ENCODE measurements around the gene NFIB. TPM values are rescaled to one million over a fixed set of nuclear protein-coding genes. Genes with fewer than 3 reads are reported as not detected.

NFIB gene
- total RNA-seq, 2 experiments from 2014 or later, result not detected

GRCh38 chr9:14219850-14220249 is 94.1 kb downstream of the NFIB start:
- no peak overlapping the region for H3K4me3 Mint-ChIP-seq
- ATAC-seq (no peak), DNase-seq (no peak)
- H3K9me3 Mint-ChIP-seq (ENCODE audit: insufficient read depth), result no peaks in the 10 kb centered on the region
- no peaks in the 10 kb centered on the region for H3K36me3 Mint-ChIP-seq (ENCODE audit: low read depth)
- POLR2A ChIA-PET, result no interaction called here
- H3K4me1 Mint-ChIP-seq (ENCODE audit: low read depth), result no peaks in the 10 kb centered on the region
- H3K27me3 Mint-ChIP-seq (ENCODE audit: low read depth), result no peaks in the 10 kb centered on the region
- CTCF ChIA-PET, result no interaction called here
- H3K27ac Mint-ChIP-seq, result no peak overlapping the region

GRCh38 chr9:14218253-14218652 is 95.7 kb downstream of the NFIB start:
- no peak overlapping the region for H3K4me3 Mint-ChIP-seq
- no peak for ATAC-seq
- H3K27me3 Mint-ChIP-seq (ENCODE audit: low read depth), result no peaks in the 10 kb centered on the region
- POLR2A ChIA-PET, result no interaction called here
- no peaks in the 10 kb centered on the region for H3K4me1 Mint-ChIP-seq (ENCODE audit: low read depth)
- no peak for DNase-seq
- no peaks in the 10 kb centered on the region for H3K9me3 Mint-ChIP-seq (ENCODE audit: insufficient read depth)
- no peaks in the 10 kb centered on the region for H3K36me3 Mint-ChIP-seq (ENCODE audit: low read depth)
- CTCF ChIA-PET, result no interaction called here
- no peak overlapping the region for H3K27ac Mint-ChIP-seq

- no peaks in the 10 kb centered on the region for H3K4me1 Mint-ChIP-seq (ENCODE audit: low read depth)
- H3K9me3 Mint-ChIP-seq (ENCODE audit: insufficient read depth), result no peaks in the 10 kb centered on the region
- no peak overlapping the region for H3K27ac Mint-ChIP-seq
- POLR2A ChIA-PET, result no interaction called here
- H3K27me3 Mint-ChIP-seq (ENCODE audit: low read depth), result no peaks in the 10 kb centered on the region
- CTCF ChIA-PET, result no interaction called here
- DNase-seq (no peak), ATAC-seq (no peak)
- no peaks in the 10 kb centered on the region for H3K36me3 Mint-ChIP-seq (ENCODE audit: low read depth)
- H3K4me3 Mint-ChIP-seq, result no peak overlapping the region
Measured at GRCh38 chr9:14216612-14217194, 97.2 kb downstream of the NFIB start.

- no peak for DNase-seq
- no peak overlapping the region for H3K4me3 Mint-ChIP-seq
- CTCF ChIA-PET, result no interaction called here
- H3K27ac Mint-ChIP-seq, result no peak overlapping the region
- POLR2A ChIA-PET, result no interaction called here
- ATAC-seq, result no peak
- H3K9me3 Mint-ChIP-seq (ENCODE audit: insufficient read depth), result no peaks in the 10 kb centered on the region
- H3K27me3 Mint-ChIP-seq (ENCODE audit: low read depth), result no peaks in the 10 kb centered on the region
- no peaks in the 10 kb centered on the region for H3K4me1 Mint-ChIP-seq (ENCODE audit: low read depth)
- H3K36me3 Mint-ChIP-seq (ENCODE audit: low read depth), result no peaks in the 10 kb centered on the region
Measured at GRCh38 chr9:14215614-14216013, 98.3 kb downstream of the NFIB start.

- POLR2A ChIA-PET, result interaction anchor here (0.5 kb wide), 1 partner anchor 130 kb away, joined by 3 read pairs; no protein-coding TSS in a partner anchor
- Mint-ChIP-seq H3K9me3 (ENCODE audit: insufficient read depth) (no peaks in the 10 kb centered on the region), H3K4me1 (ENCODE audit: low read depth) (no peaks in the 10 kb centered on the region), H3K4me3 (no peak overlapping the region), H3K36me3 (ENCODE audit: low read depth) (no peaks in the 10 kb centered on the region), H3K27ac (no peak overlapping the region), H3K27me3 (ENCODE audit: low read depth) (no peaks in the 10 kb centered on the region)
- DNase-seq, result no peak
- CTCF ChIA-PET, result no interaction called here
- ATAC-seq, result no peak
Measured at GRCh38 chr9:14214693-14215092, 99.2 kb downstream of the NFIB start.

GRCh38 chr9:14214065-14214684 is 99.8 kb downstream of the NFIB start:
- ChIA-PET CTCF (no interaction called here), POLR2A (interaction anchor here (0.5 kb wide), 1 partner anchor 131 kb away, joined by 3 read pairs; no protein-coding TSS in a partner anchor)
- H3K27me3 Mint-ChIP-seq (ENCODE audit: low read depth), result no peaks in the 10 kb centered on the region

GRCh38 chr9:14213504-14213903 is 100.4 kb downstream of the NFIB start:
- Mint-ChIP-seq H3K9me3 (ENCODE audit: insufficient read depth) (no peaks in the 10 kb centered on the region), H3K36me3 (ENCODE audit: low read depth) (no peaks in the 10 kb centered on the region), H3K27me3 (ENCODE audit: low read depth) (no peaks in the 10 kb centered on the region), H3K4me3 (no peak overlapping the region), H3K27ac (no peak overlapping the region), H3K4me1 (ENCODE audit: low read depth) (no peaks in the 10 kb centered on the region)
- ATAC-seq (no peak), DNase-seq (no peak)
- POLR2A ChIA-PET, result no interaction called here
- CTCF ChIA-PET, result interaction anchor here (0.6 kb wide), 1 partner anchor 132 kb away, joined by 3 read pairs; no protein-coding TSS in a partner anchor

More at GRCh38 chr9:14214065-14214684, 99.8 kb downstream of the NFIB start:
- no peak for ATAC-seq
- no peaks in the 10 kb centered on the region for H3K4me1 Mint-ChIP-seq (ENCODE audit: low read depth)
- H3K4me3 Mint-ChIP-seq, result no peak overlapping the region
- H3K9me3 Mint-ChIP-seq (ENCODE audit: insufficient read depth), result no peaks in the 10 kb centered on the region
- DNase-seq, result no peak
- no peak overlapping the region for H3K27ac Mint-ChIP-seq
- no peaks in the 10 kb centered on the region for H3K36me3 Mint-ChIP-seq (ENCODE audit: low read depth)

- DNase-seq (no peak), ATAC-seq (no peak)
- Mint-ChIP-seq H3K27ac (no peak overlapping the region), H3K9me3 (ENCODE audit: insufficient read depth) (no peaks in the 10 kb centered on the region), H3K4me1 (ENCODE audit: low read depth) (no peaks in the 10 kb centered on the region), H3K36me3 (ENCODE audit: low read depth) (no peaks in the 10 kb centered on the region), H3K4me3 (no peak overlapping the region), H3K27me3 (ENCODE audit: low read depth) (no peaks in the 10 kb centered on the region)
- ChIA-PET CTCF (no interaction called here), POLR2A (no interaction called here)
Measured at GRCh38 chr9:14212697-14213420, 101.1 kb downstream of the NFIB start.

- POLR2A ChIA-PET, result no interaction called here
- H3K9me3 Mint-ChIP-seq (ENCODE audit: insufficient read depth), result no peaks in the 10 kb centered on the region
- CTCF ChIA-PET, result no interaction called here
- no peak for DNase-seq
- H3K27ac Mint-ChIP-seq, result no peak overlapping the region
- no peak for ATAC-seq
- H3K36me3 Mint-ChIP-seq (ENCODE audit: low read depth), result no peaks in the 10 kb centered on the region
- no peaks in the 10 kb centered on the region for H3K27me3 Mint-ChIP-seq (ENCODE audit: low read depth)
- H3K4me1 Mint-ChIP-seq (ENCODE audit: low read depth), result no peaks in the 10 kb centered on the region
- no peak overlapping the region for H3K4me3 Mint-ChIP-seq
Measured at GRCh38 chr9:14212077-14212476, 101.9 kb downstream of the NFIB start.

GRCh38 chr9:14211564-14211963 is 102.4 kb downstream of the NFIB start:
- ChIA-PET POLR2A (no interaction called here), CTCF (no interaction called here)
- ATAC-seq (no peak), DNase-seq (no peak)
- Mint-ChIP-seq H3K4me1 (ENCODE audit: low read depth) (no peaks in the 10 kb centered on the region), H3K27me3 (ENCODE audit: low read depth) (no peaks in the 10 kb centered on the region), H3K36me3 (ENCODE audit: low read depth) (no peaks in the 10 kb centered on the region), H3K27ac (no peak overlapping the region), H3K4me3 (no peak overlapping the region), H3K9me3 (ENCODE audit: insufficient read depth) (no peaks in the 10 kb centered on the region)

- Mint-ChIP-seq H3K4me3 (no peak overlapping the region), H3K9me3 (ENCODE audit: insufficient read depth) (no peaks in the 10 kb centered on the region), H3K27ac (no peak overlapping the region), H3K36me3 (ENCODE audit: low read depth) (no peaks in the 10 kb centered on the region), H3K4me1 (ENCODE audit: low read depth) (no peaks in the 10 kb centered on the region), H3K27me3 (ENCODE audit: low read depth) (no peaks in the 10 kb centered on the region)
- DNase-seq, result no peak
- no peak for ATAC-seq
- ChIA-PET POLR2A (no interaction called here), CTCF (no interaction called here)
Measured at GRCh38 chr9:14210428-14210827, 103.5 kb downstream of the NFIB start.

GRCh38 chr9:14209399-14210345 is 104.3 kb downstream of the NFIB start:
- no peak for ATAC-seq
- Mint-ChIP-seq H3K4me3 (no peak overlapping the region), H3K4me1 (ENCODE audit: low read depth) (no peaks in the 10 kb centered on the region), H3K36me3 (ENCODE audit: low read depth) (no peaks in the 10 kb centered on the region), H3K27ac (no peak overlapping the region), H3K27me3 (ENCODE audit: low read depth) (no peaks in the 10 kb centered on the region), H3K9me3 (ENCODE audit: insufficient read depth) (no peaks in the 10 kb centered on the region)
- ChIA-PET CTCF (no interaction called here), POLR2A (no interaction called here)
- no peak for DNase-seq
